Activated T-helper 2 cell treated with anti-CD3 and anti-CD28 coated beads, Interferon-gamma antibody, Interleukin-2, Interleukin-4, amounts not matched to agents 10 μg/mL and 5 μg/mL and 100 μg/mL, durations not matched to agents 14 hours and 24 hours and 36 hours (primary cell): ENCODE measurements around the gene ZNF155. TPM values are rescaled to one million over a fixed set of nuclear protein-coding genes. Genes with fewer than 3 reads are reported as not detected.

Source experiments
- DNase-seq: peaks from one replicate; pipeline ENCODE4 v3.0.0; 2021; ENCODE audit warnings: low spot score
- H3K27ac Mint-ChIP-seq: one replicate; pipeline ENCODE4 v1.8.0; 2021; ENCODE audit warnings: mixed read lengths
- H3K27me3 Mint-ChIP-seq: one replicate; pipeline ENCODE4 v1.8.0; 2021; ENCODE audit warnings: low read depth, mixed read lengths
- H3K36me3 Mint-ChIP-seq: one replicate; pipeline ENCODE4 v1.8.0; 2021; ENCODE audit warnings: low read depth, mixed read lengths
- H3K4me1 Mint-ChIP-seq: one replicate; pipeline ENCODE4 v1.8.0; 2021; ENCODE audit warnings: low read depth, mixed read lengths
- H3K4me3 Mint-ChIP-seq: one replicate; pipeline ENCODE4 v1.8.0; 2021; ENCODE audit warnings: low read depth, mild to moderate bottlenecking, moderate library complexity, mixed read lengths
- H3K9me3 Mint-ChIP-seq: one replicate; pipeline ENCODE4 v1.8.0; 2021; ENCODE audit warnings: mixed read lengths
- intact Hi-C: fragments of 100-400 bp; cut with micrococcal nuclease; formaldehyde crosslinking; loops from one replicate; pipeline ENCODE4 v1.15.1; 2023
- total RNA-seq: library from RNA; stranded (reverse); gene quantifications from 2 replicates; pipeline ENCODE4 v1.2.3, GENCODE V29; 2022

ZNF155 gene
- total RNA-seq, 1 donor from 2014 or later: 4.7 TPM

GRCh38 chr19:44019498-44019897, 35.5 kb downstream of the ZNF155 start:
- H3K36me3 Mint-ChIP-seq: no peaks in the 10 kb centered on the region
- no peaks in the 10 kb centered on the region for H3K27me3 Mint-ChIP-seq
- H3K4me3 Mint-ChIP-seq: no peak overlapping the region
- no peak for DNase-seq
- no peak overlapping the region for H3K27ac Mint-ChIP-seq
- peaks cover 62% of the 10 kb centered on the region for H3K9me3 Mint-ChIP-seq
- intact Hi-C loops: no loop called here
- H3K4me1 Mint-ChIP-seq: no peaks in the 10 kb centered on the region

GRCh38 chr19:44021221-44021620, 37.2 kb downstream of the ZNF155 start:
- intact Hi-C loops: no loop called here

GRCh38 chr19:44024900-44025216, 40.9 kb downstream of the ZNF155 start:
- Mint-ChIP-seq H3K27me3 (no peaks in the 10 kb centered on the region), H3K27ac (no peak overlapping the region), H3K36me3 (peaks cover 48% of the 10 kb centered on the region), H3K4me3 (peak overlapping the region; percentile 95), H3K9me3 (peaks cover 60% of the 10 kb centered on the region), H3K4me1 (peaks cover 15% of the 10 kb centered on the region)
- intact Hi-C loops: loop anchor here (1.0 kb wide), 2 partner anchors 23 to 47 kb away; partner anchors contain the start of genes ZNF230 and ZNF284
- no peak for DNase-seq

More at GRCh38 chr19:44021221-44021620, 37.2 kb downstream of the ZNF155 start:
- Mint-ChIP-seq H3K4me1 (peaks cover 15% of the 10 kb centered on the region), H3K4me3 (no peak overlapping the region), H3K9me3 (peaks cover 59% of the 10 kb centered on the region), H3K27ac (no peak overlapping the region), H3K36me3 (peaks cover 16% of the 10 kb centered on the region), H3K27me3 (no peaks in the 10 kb centered on the region)
- no peak for DNase-seq

- peaks cover 61% of the 10 kb centered on the region for H3K9me3 Mint-ChIP-seq
- no peaks in the 10 kb centered on the region for H3K27me3 Mint-ChIP-seq
- H3K36me3 Mint-ChIP-seq: peaks cover 54% of the 10 kb centered on the region
- peak within 1 kb of the TSS; percentile 95 for H3K4me3 Mint-ChIP-seq
- peaks cover 15% of the 10 kb centered on the region for H3K4me1 Mint-ChIP-seq
- H3K27ac Mint-ChIP-seq: peak within 1 kb of the TSS; percentile 70
- peak; percentile 74 for DNase-seq
- intact Hi-C loops: loop anchor here (1.0 kb wide), 2 partner anchors 23 to 47 kb away; partner anchors contain the start of genes ZNF230 and ZNF284
Measured at GRCh38 chr19:44025217-44025936, 41.4 kb downstream of the ZNF155 start, which contains the start of gene ZNF222. Gene ZNF222, plus strand, starts transcription at chr19:44025379. Its CDS starts 58 bp downstream, at chr19:44025437.

GRCh38 chr19:44026622-44027021, 42.6 kb downstream of the ZNF155 start:
- intact Hi-C loops: no loop called here
- Mint-ChIP-seq H3K4me3 (no peak overlapping the region), H3K27ac (no peak overlapping the region), H3K27me3 (no peaks in the 10 kb centered on the region), H3K9me3 (peaks cover 66% of the 10 kb centered on the region), H3K4me1 (peaks cover 15% of the 10 kb centered on the region), H3K36me3 (peaks cover 62% of the 10 kb centered on the region)
- DNase-seq: no peak

- no peak overlapping the region for H3K27ac Mint-ChIP-seq
- H3K4me1 Mint-ChIP-seq: no peaks in the 10 kb centered on the region
- H3K9me3 Mint-ChIP-seq: peaks cover 83% of the 10 kb centered on the region
- intact Hi-C loops: no loop called here
- H3K36me3 Mint-ChIP-seq: peaks cover 51% of the 10 kb centered on the region
- DNase-seq: no peak
- no peaks in the 10 kb centered on the region for H3K27me3 Mint-ChIP-seq
- no peak overlapping the region for H3K4me3 Mint-ChIP-seq
Measured at GRCh38 chr19:44032001-44032610, 48.1 kb downstream of the ZNF155 start.

GRCh38 chr19:44042147-44042546, 58.2 kb downstream of the ZNF155 start:
- H3K27me3 Mint-ChIP-seq: no peaks in the 10 kb centered on the region

More at GRCh38 chr19:44042147-44042546, 58.2 kb downstream of the ZNF155 start:
- H3K9me3 Mint-ChIP-seq: peaks cover 59% of the 10 kb centered on the region
- H3K27ac Mint-ChIP-seq: no peak overlapping the region
- intact Hi-C loops: no loop called here
- H3K36me3 Mint-ChIP-seq: no peaks in the 10 kb centered on the region
- H3K4me1 Mint-ChIP-seq: no peaks in the 10 kb centered on the region
- H3K4me3 Mint-ChIP-seq: no peak overlapping the region
- DNase-seq: no peak

Other genes with a start within 250 kb of the ZNF155 start
- gene SMG9, start 229.2 kb upstream of the ZNF155 start, total RNA-seq: 69.1 and 73.1 TPM in 2 replicates
- 98.0 and 98.7 TPM in 2 replicates for gene KCNN4, start 203.2 kb upstream of the ZNF155 start, total RNA-seq
- gene LYPD5, start 181.7 kb upstream of the ZNF155 start, total RNA-seq: 0.14 and 0.41 TPM in 2 replicates
- gene ZNF283, start 156.9 kb upstream of the ZNF155 start, total RNA-seq: 3.6 and 4.6 TPM in 2 replicates
- 0.53 and 1.7 TPM in 2 replicates for gene ZNF404, start 100.2 kb upstream of the ZNF155 start, total RNA-seq
- gene ZNF45, start 48.9 kb upstream of the ZNF155 start, total RNA-seq: 11.1 and 12.2 TPM in 2 replicates
- 0.92 and 1.4 TPM in 2 replicates for gene ZNF221, start 33.0 kb upstream of the ZNF155 start, total RNA-seq
- 3.8 and 4.5 TPM in 2 replicates for gene ZNF230, start 18.8 kb downstream of the ZNF155 start, total RNA-seq
- gene ZNF222, start 41.2 kb downstream of the ZNF155 start, total RNA-seq: 0.99 and 1.8 TPM in 2 replicates
- gene ZNF223, start 67.8 kb downstream of the ZNF155 start, total RNA-seq: not detected in 2 replicates
- 1.1 and 1.4 TPM in 2 replicates for gene ZNF284, start 88.0 kb downstream of the ZNF155 start, total RNA-seq
- 19.4 and 22.3 TPM in 2 replicates for gene ZNF224, start 110.2 kb downstream of the ZNF155 start, total RNA-seq
- 3.5 and 3.6 TPM in 2 replicates for gene ZNF225, start 129.2 kb downstream of the ZNF155 start, total RNA-seq
- gene ZNF234, start 157.4 kb downstream of the ZNF155 start, total RNA-seq: 10.3 and 11.6 TPM in 2 replicates
- 6.6 and 9.8 TPM in 2 replicates for gene ZNF226, start 180.9 kb downstream of the ZNF155 start, total RNA-seq
- gene ZNF227, start 228.3 kb downstream of the ZNF155 start, total RNA-seq: 17.6 and 17.7 TPM in 2 replicates